Uterus (tissue), 4 donors: ENCODE data around the gene ICAM2. TPM values are rescaled to one million over a fixed set of nuclear protein-coding genes. Genes with fewer than 3 reads are reported as not detected.

Experiments used
- DNase-seq, 2 donors: peaks; one replicate each; pipeline ENCODE4 v3.0.0-alpha.2; 2019 to 2020
- H3K27ac ChIP-seq, 2 donors: fragments of 200-600 bp; sonication (generic); 1 replicate in 1 of 2; 2 replicates in 1 of 2; pipeline ENCODE4 v1.5.1; 2016 to 2018
- H3K27me3 ChIP-seq, 2 donors: fragments of 200-600 bp; sonication (generic); one replicate each; pipeline ENCODE4 v1.5.1; 2018 to 2019; ENCODE audit warnings: control low read depth in 1 of 2
- H3K36me3 ChIP-seq, 2 donors: fragments of 200-600 bp; sonication (generic); one replicate each; pipeline ENCODE4 v1.5.1; 2019; ENCODE audit warnings: control low read depth in 1 of 2
- H3K4me1 ChIP-seq, 2 donors: fragments of 200-600 bp; sonication (generic); one replicate each; pipeline ENCODE4 v1.5.1; 2018 to 2019; ENCODE audit warnings: control low read depth in 1 of 2
- H3K4me3 ChIP-seq, 2 donors: fragments of 200-600 bp; sonication (generic); 1 replicate in 1 of 2; 2 replicates in 1 of 2; pipeline ENCODE4 v1.5.1; 2018 to 2019; ENCODE audit warnings: mild to moderate bottlenecking in 1 of 2
- H3K9me3 ChIP-seq, 2 donors: fragments of 200-600 bp; sonication (generic); one replicate each; pipeline ENCODE4 v1.5.1; 2019; ENCODE audit warnings: control low read depth in 1 of 2
- POLR2A ChIP-seq, 2 donors: fragments of 450-650 bp; IDR thresholded peaks; one replicate each; pipeline ENCODE4 v1.6.1; 2016; ENCODE audit warnings: antibody characterized with exemption in 2 of 2, mild to moderate bottlenecking in 1 of 2, moderate library complexity in 1 of 2
- intact Hi-C: fragments of 100-400 bp; cut with DNase I; formaldehyde crosslinking; loops from one replicate; pipeline ENCODE4 v1.15.1; 2023; ENCODE audit warnings: low total_unique reads
- total RNA-seq, 4 donors: library from RNA; depleted of rRNA in 3 of 4; stranded (reverse); fragments of >200 nt in 3 of 4; gene quantifications; one replicate each; pipeline versions ENCODE4 v1.1.0 to v1.2.4, GENCODE V29; 2014 to 2023
- TF ChIP-seq, protein P1 (sequence below), 4 experiments: fragments of 200-600 bp in 2 of 4; fragments of 450-650 bp in 2 of 4; sonication (generic) in 2 of 4; IDR thresholded peaks; one replicate each; pipeline ENCODE4 v1.5.1; 2016 to 2019; ENCODE audit warnings: antibody characterized with exemption in 4 of 4, mild to moderate bottlenecking in 2 of 4, moderate library complexity in 1 of 4
- donor health status: DM: yes; HTN: yes; CAD: no.

ICAM2 gene
- total RNA-seq, 4 donors from 2014 or later = 20.6 to 108 (median 42.4) TPM

DNA sequence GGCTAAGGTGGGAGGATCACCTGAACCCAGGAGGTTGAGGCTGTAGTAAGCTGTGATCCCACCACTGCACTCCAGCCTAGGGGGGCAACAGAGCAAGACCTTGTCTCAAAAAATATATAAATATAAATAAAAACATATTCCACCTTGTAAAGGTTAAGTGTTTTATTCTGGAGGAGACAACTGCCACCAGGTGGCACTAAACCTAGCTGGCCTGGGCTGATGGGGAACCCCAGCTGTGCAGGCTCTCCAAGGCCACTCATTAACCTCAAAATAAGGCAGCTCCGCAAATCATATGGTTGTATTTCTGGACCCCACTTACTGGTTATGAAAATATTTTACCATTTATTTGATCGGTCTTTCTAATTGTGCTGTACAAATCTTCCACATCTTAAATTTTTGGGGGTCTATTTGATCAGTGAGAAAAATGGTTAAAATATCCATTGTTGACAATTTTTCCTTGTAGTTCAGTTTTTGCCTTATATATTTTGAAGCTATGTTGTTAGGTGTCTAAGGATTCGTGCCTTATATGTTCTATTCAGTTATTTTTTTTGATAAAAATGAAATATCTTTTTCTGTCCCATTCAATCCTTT is 8.5 kb upstream of the ICAM2 start:
- TF ChIP-seq, protein P1, sequence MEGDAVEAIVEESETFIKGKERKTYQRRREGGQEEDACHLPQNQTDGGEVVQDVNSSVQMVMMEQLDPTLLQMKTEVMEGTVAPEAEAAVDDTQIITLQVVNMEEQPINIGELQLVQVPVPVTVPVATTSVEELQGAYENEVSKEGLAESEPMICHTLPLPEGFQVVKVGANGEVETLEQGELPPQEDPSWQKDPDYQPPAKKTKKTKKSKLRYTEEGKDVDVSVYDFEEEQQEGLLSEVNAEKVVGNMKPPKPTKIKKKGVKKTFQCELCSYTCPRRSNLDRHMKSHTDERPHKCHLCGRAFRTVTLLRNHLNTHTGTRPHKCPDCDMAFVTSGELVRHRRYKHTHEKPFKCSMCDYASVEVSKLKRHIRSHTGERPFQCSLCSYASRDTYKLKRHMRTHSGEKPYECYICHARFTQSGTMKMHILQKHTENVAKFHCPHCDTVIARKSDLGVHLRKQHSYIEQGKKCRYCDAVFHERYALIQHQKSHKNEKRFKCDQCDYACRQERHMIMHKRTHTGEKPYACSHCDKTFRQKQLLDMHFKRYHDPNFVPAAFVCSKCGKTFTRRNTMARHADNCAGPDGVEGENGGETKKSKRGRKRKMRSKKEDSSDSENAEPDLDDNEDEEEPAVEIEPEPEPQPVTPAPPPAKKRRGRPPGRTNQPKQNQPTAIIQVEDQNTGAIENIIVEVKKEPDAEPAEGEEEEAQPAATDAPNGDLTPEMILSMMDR (IDR thresholded peaks at IDR 0.05) = peak; percentile 54 to 90 (median 66)
- TF ChIP-seq POLR2A (IDR thresholded peaks at IDR 0.05) = no peak
- intact Hi-C loops = loop anchor here (5.0 kb wide), 1 partner anchor 108 kb away; no protein-coding TSS in a partner anchor
- Histone ChIP-seq H3K9me3 (no peaks in the 10 kb centered on the region), H3K27ac (no peak overlapping the region), H3K36me3 (no peaks in the 10 kb centered on the region), H3K4me1 (no peaks in the 10 kb centered on the region), H3K4me3 (no peak overlapping the region), H3K27me3 (no peaks in the 10 kb centered on the region)
- peak; percentile 54 to 64 for DNase-seq

DNA sequence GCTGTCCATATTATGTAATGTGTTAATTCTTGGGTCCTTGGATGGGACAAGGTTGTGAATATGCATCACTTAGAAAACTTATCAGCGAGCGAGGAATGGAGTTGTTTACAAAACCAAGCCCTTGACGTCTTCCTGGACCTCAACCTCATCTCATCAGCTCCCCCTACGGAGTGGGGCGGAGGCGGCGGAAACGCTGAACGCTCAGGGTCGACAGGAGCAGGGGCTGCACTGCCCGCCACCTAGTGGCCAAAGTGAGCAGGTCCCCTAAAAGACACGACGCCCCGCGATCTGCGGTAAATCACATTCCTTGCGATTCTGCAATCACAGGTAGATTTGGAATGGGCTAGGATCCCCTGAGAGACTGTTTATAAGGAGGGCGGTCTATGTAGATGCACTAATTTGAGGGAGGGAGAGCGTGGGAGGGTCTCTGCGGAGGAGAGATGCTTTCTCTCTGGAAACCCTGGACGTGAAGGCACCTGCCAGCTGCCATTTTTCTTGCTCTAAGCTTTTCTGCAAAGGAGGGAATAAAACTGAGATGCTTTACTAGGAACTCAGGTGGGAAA is 5.4 kb upstream of the ICAM2 start:
- intact Hi-C loops = loop anchor here (5.0 kb wide), 1 partner anchor 111 kb away; no protein-coding TSS in a partner anchor
- peak; percentile 51 to 57 for DNase-seq

DNA sequence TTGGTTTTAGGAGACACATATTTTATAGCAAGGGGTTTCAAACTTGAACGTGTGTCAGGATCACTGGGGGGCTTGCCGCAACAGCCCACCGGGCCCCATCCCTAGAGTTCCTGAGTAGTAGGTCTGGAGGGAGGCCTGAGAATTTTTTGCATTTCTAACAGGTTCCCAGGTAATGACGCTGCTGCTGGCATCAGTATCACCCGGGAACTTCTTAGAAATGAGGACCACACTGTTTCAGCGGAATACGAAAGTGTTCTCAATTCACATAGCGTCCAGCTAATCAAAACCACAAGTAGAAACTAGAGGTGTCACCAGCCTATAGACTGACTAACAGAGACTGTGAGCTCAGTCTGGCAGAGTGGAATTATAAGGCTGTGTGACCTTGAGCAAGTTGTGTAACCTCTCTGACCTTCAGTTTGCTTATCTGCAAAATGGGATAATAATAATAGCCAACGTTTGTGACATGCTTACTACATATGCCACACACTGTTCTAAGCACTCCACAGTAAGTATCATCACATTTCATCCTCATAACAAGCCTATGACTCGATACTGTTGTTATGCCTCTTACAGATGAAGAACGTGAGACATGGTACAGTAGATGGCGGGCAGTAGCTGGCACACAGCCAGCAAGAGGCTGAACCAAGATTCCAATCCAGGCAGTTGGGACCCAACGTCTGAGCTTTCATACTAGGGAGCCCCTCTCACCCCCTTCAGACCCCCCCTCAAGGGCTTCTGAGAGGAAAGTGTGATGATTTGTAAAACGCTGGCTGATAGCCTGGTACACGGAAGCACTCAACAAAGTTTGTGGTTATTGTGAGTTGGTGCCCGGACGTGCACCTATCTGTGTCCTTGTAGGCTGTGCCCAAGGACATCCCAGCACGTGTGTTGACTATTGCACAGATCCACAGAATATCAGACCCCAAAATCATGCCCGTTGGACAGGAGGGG is 4.6 kb upstream of the ICAM2 start:
- H3K4me3 ChIP-seq = no peak overlapping the region
- H3K27ac ChIP-seq = no peak overlapping the region
- H3K36me3 ChIP-seq = no peaks in the 10 kb centered on the region
- no peak for DNase-seq
- no peaks in the 10 kb centered on the region for H3K4me1 ChIP-seq
- H3K27me3 ChIP-seq = no peaks in the 10 kb centered on the region
- intact Hi-C loops = loop anchor here (5.0 kb wide), 1 partner anchor 112 kb away; no protein-coding TSS in a partner anchor
- no peaks in the 10 kb centered on the region for H3K9me3 ChIP-seq
- no peak for TF ChIP-seq POLR2A (IDR thresholded peaks at IDR 0.05)
- TF ChIP-seq, protein P1 (IDR thresholded peaks at IDR 0.05) = no peak

More for the DNA sequence above, 5.4 kb upstream of the ICAM2 start:
- Histone ChIP-seq H3K27ac (no peak overlapping the region), H3K4me3 (no peak overlapping the region), H3K4me1 (no peaks in the 10 kb centered on the region), H3K27me3 (no peaks in the 10 kb centered on the region), H3K36me3 (no peaks in the 10 kb centered on the region), H3K9me3 (no peaks in the 10 kb centered on the region)
- no peak for TF ChIP-seq POLR2A (IDR thresholded peaks at IDR 0.05)
- TF ChIP-seq, protein P1 (IDR thresholded peaks at IDR 0.05) = peak; percentile 72 to 83 (median 75)

DNA sequence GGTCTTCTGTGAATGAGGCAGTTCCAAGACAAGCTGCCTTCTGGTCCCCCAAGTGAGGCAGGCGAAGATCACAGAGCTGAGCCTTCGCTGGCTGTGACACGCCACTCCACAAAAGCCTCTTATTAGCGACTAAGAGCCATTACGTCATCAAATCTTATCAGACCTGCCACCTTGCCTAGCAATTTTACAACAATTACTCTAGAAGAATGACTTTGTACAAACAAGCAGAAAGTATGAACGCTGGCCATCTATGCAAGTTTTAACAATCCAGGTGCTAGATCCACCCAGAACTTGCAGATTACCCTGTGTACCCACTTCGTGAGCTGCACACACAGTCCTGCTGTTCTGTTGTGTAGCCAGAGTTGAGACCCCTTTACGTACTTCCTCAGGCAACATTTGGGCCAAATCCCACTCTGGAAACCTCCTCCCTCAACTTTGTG is 3.8 kb upstream of the ICAM2 start:
- Histone ChIP-seq H3K36me3 (no peaks in the 10 kb centered on the region), H3K27ac (no peak overlapping the region), H3K27me3 (no peaks in the 10 kb centered on the region), H3K4me3 (no peak overlapping the region), H3K4me1 (no peaks in the 10 kb centered on the region), H3K9me3 (no peaks in the 10 kb centered on the region)
- TF ChIP-seq, protein P1 (IDR thresholded peaks at IDR 0.05) = no peak
- TF ChIP-seq POLR2A (IDR thresholded peaks at IDR 0.05) = no peak
- no peak for DNase-seq
- intact Hi-C loops = no loop called here
